Stimulated activated naive CD8-positive, alpha-beta T cell treated with anti-CD3 and anti-CD28 coated beads, Interleukin-15, Interleukin-2, amounts not matched to agents 100 U/mL and 50 U/mL, for 24 hours (primary cell): ENCODE data around the gene PPIG.
"Not testable (repeated sequence)": the region's sequence is repeated elsewhere in the genome, so short reads cannot be mapped to it uniquely, and the experiment has no call there.

Experiments
- ATAC-seq: fragments of 150-1000 bp; cut with Tn5 transposase; one replicate; pipeline ENCODE4 v1.10.0; 2021
- DNase-seq: peaks from one replicate; pipeline ENCODE4 v3.0.0; 2021

The PPIG gene

GRCh38 chr2:169584005-169584877 lies at the start of gene PPIG:
Gene PPIG, plus strand, starts transcription at chr2:169584351. Its CDS starts 19,691 bp downstream, at chr2:169604042.
- DNase-seq (peak; percentile 89), ATAC-seq (peak; percentile 96)

GRCh38 chr2:169539460-169539859 lies 44.7 kb upstream of the PPIG start:
- ATAC-seq, DNase-seq: not testable (repeated sequence)

- ATAC-seq: no peak
- no peak for DNase-seq
Measured at GRCh38 chr2:169540146-169540545, 44.0 kb upstream of the PPIG start.

- ATAC-seq (no peak), DNase-seq (no peak)
Measured at GRCh38 chr2:169542433-169542832, 41.7 kb upstream of the PPIG start.

GRCh38 chr2:169546756-169547155 lies 37.4 kb upstream of the PPIG start:
- no peak for DNase-seq

GRCh38 chr2:169561364-169561763 lies 22.8 kb upstream of the PPIG start:
- DNase-seq (no peak), ATAC-seq (no peak)

More at GRCh38 chr2:169546756-169547155, 37.4 kb upstream of the PPIG start:
- ATAC-seq: peak; percentile 46

- not testable (repeated sequence) for DNase-seq, ATAC-seq
Measured at GRCh38 chr2:169562084-169562483, 22.1 kb upstream of the PPIG start.

- DNase-seq (no peak), ATAC-seq (no peak)
Measured at GRCh38 chr2:169562519-169562918, 21.6 kb upstream of the PPIG start.

- no peak for ATAC-seq
- DNase-seq: no peak
Measured at GRCh38 chr2:169565686-169566085, 18.5 kb upstream of the PPIG start.

- no peak for ATAC-seq
- DNase-seq: no peak
Measured at GRCh38 chr2:169569948-169570347, 14.2 kb upstream of the PPIG start.

GRCh38 chr2:169570752-169571151 lies 13.4 kb upstream of the PPIG start:
- DNase-seq, ATAC-seq: not testable (repeated sequence)

GRCh38 chr2:169571571-169571970 lies 12.6 kb upstream of the PPIG start:
- ATAC-seq: no peak

GRCh38 chr2:169572189-169572588 lies 12.0 kb upstream of the PPIG start:
- ATAC-seq: no peak
- DNase-seq: no peak

More at GRCh38 chr2:169571571-169571970, 12.6 kb upstream of the PPIG start:
- no peak for DNase-seq

GRCh38 chr2:169572821-169573159 lies 11.4 kb upstream of the PPIG start:
- DNase-seq (no peak), ATAC-seq (no peak)

- peak; percentile 99 for ATAC-seq
- peak; percentile 90 for DNase-seq
Measured at GRCh38 chr2:169573160-169573973, 10.8 kb upstream of the PPIG start, which contains the start of gene FASTKD1. Gene FASTKD1, minus strand, starts transcription at chr2:169573865. Its CDS starts 1,836 bp downstream, at chr2:169572029.

GRCh38 chr2:169573974-169574299 lies 10.2 kb upstream of the PPIG start:
- ATAC-seq: no peak
- no peak for DNase-seq

GRCh38 chr2:169574539-169574938 lies 9.6 kb upstream of the PPIG start:
- not testable (repeated sequence) for DNase-seq, ATAC-seq

GRCh38 chr2:169575264-169575663 lies 8.9 kb upstream of the PPIG start:
- DNase-seq, ATAC-seq: not testable (repeated sequence)

- DNase-seq (no peak), ATAC-seq (no peak)
Measured at GRCh38 chr2:169579044-169579443, 5.1 kb upstream of the PPIG start.

- DNase-seq, ATAC-seq: not testable (repeated sequence)
Measured at GRCh38 chr2:169582552-169583266, 1.4 kb upstream of the PPIG start.

- ATAC-seq: no peak
- no peak for DNase-seq
Measured at GRCh38 chr2:169583518-169583917, 633 bp upstream of the PPIG start.

GRCh38 chr2:169585673-169586072 lies 1.5 kb downstream of the PPIG start:
- ATAC-seq: no peak
- no peak for DNase-seq
